ENCODE measurements around the gene APOLD1. TPM values are rescaled to one million over a fixed set of nuclear protein-coding genes. Genes with fewer than 3 reads are reported as not detected.

The APOLD1 gene
- total and polyA plus RNA-seq, 2 of the 8 experiments (the other 6 are each of a cell fraction or from before 2014, with no cell fraction given) = 0.12 to 0.71 TPM

DNA sequence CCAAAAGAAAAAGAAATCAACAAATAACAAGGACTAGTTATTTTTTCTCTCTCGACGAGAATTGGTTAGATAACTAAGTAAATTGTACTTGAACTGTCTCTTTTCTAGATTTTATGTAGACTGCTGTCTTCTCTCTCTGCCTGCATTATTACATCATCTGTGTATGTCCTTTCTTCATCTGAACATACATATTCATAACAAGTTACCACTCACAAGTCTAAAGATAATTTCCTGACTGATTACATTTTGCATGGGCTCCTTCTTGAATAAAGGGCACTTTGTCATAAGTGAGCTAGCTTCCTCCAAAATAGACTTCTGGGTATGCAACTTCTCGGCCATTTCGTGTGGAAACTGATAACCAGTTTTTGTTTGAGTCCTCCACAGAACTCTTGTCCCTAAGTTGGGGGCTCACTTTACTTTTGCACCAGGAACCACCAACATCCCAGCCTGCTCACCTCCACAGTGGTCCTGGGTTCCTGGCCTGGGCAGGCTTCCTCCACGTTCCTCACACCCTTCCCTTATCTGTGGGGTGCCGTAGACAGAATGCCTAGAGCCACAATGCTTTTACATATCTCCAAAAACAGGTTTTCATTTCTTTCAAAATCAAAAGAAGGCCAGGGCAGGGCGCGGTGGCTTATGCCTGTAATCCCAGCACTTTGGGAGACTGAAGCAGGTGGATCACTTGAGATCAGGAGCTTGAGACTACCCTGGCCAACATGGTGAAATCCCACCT, 21.5 kb downstream of the APOLD1 start:
- Histone ChIP-seq H4K8ac (ENCODE audit: extremely low read depth, insufficient read depth, low read length) (no peak overlapping the region; the same call in 1 of the 2 replicates), H4K91ac (replicated peaks; ENCODE audit: insufficient read length, low read length) (no peak overlapping the region), H2BK120ac (replicated peaks; ENCODE audit: low read depth, low read length) (no peak overlapping the region), H3K9ac (replicated peaks in 1 of 4; ENCODE audit: extremely low read depth in 1 of 4, low read depth in 3 of 4, low read length in 3 of 4) (no peak overlapping the region), H3K27ac (ENCODE audit: low read depth, low read length) (no peak overlapping the region), H2BK12ac (ENCODE audit: low read depth, low read length) (no peak overlapping the region), H3K4me1 (replicated peaks in 1 of 4; ENCODE audit: control insufficient read depth in 3 of 4, insufficient read depth in 4 of 4, low read length in 3 of 4) (no peaks in the 10 kb centered on the region), H4K20me1 (replicated peaks in 1 of 2; ENCODE audit: control insufficient read depth in 1 of 2, insufficient read depth in 2 of 2, low read length in 2 of 2) (no peaks in the 10 kb centered on the region), H3K36me3 (ENCODE audit: control insufficient read depth in 2 of 4, insufficient read depth in 4 of 4, low read length in 3 of 4) (no peaks in the 10 kb centered on the region), H2BK5ac (ENCODE audit: low read depth, low read length) (no peak overlapping the region), H3K27me3 (replicated peaks in 1 of 4; ENCODE audit: control insufficient read depth in 3 of 4, extremely low read depth in 1 of 4, insufficient read depth in 3 of 4, low read length in 3 of 4) (no peaks in the 10 kb centered on the region), H3K79me2 (ENCODE audit: control insufficient read depth in 1 of 2, insufficient read depth in 2 of 2, low read length in 2 of 2) (no peaks in the 10 kb centered on the region), H3K18ac (ENCODE audit: extremely low read depth, low read length) (no peak overlapping the region), H2BK15ac (ENCODE audit: low read length) (no peak overlapping the region), H2AK5ac (ENCODE audit: low read depth, low read length) (no peak overlapping the region), H3K14ac (ENCODE audit: insufficient read length) (no peak overlapping the region), H3K4me3 (ENCODE audit: extremely low read depth in 1 of 4, insufficient read depth in 2 of 4, low read depth in 3 of 4, low read length in 4 of 4) (no peak overlapping the region), H3K23me2 (ENCODE audit: low read depth, low read length) (no peaks in the 10 kb centered on the region), H3K4ac (replicated peaks; ENCODE audit: insufficient read length, low read depth, low read length) (no peak overlapping the region), H2BK20ac (ENCODE audit: low read length) (no peak overlapping the region), H4K5ac (ENCODE audit: insufficient read length, low read depth, low read length) (no peak overlapping the region), H2AFZ (ENCODE audit: low read length) (no peak overlapping the region), H3K79me1 (ENCODE audit: low read depth, low read length) (no peaks in the 10 kb centered on the region), H3K9me3 (ENCODE audit: insufficient read depth in 2 of 2, low read depth in 1 of 2, low read length in 1 of 2) (no peaks in the 10 kb centered on the region), H3K4me2 (ENCODE audit: insufficient read depth in 1 of 2, low read depth in 2 of 2, low read length in 2 of 2) (no peak overlapping the region), H3K56ac (replicated peaks; ENCODE audit: insufficient read length, low read depth, low read length) (no peak overlapping the region), H3K23ac (ENCODE audit: insufficient read length) (no peak overlapping the region)
- FAIRE-seq = no peak
- WGBS, 2 experiments (ENCODE audit: extremely low coverage in 1 of 2, insufficient coverage in 1 of 2, insufficient read length in 1 of 2, insufficient replicate concordance in 2 of 2, low coverage in 1 of 2, low lambda C conversion rate in 2 of 2, missing lambda C conversion rate in 1 of 2) = 77% methylated on average over 8 of the region's 8 CpGs; no CpG with 5 or more reads in 1 of the 2 experiments
- CTCF ChIA-PET (ENCODE audit: partially characterized antibody) = interaction anchor here (2.1 kb wide), 1 partner anchor 18 kb away, joined by 11 read pairs; no protein-coding TSS in a partner anchor
- DNase-seq (ENCODE audit: low read depth in 1 of 2, low spot score in 2 of 2) = no peak
- POLR2A ChIA-PET (ENCODE audit: partially characterized antibody) = no interaction called here
- TF ChIP-seq CBX8 (IDR thresholded peaks at IDR 0.05; ENCODE audit: borderline replicate concordance, low read depth, low read length) = no peak

Data from H1 (cell line).